Esophagus squamous epithelium (tissue), 4 donors: Measurements from ENCODE around the gene SMYD3.

ENCODE experiments used
- POLR2A ChIP-seq, 4 donors: fragments of 450-650 bp; IDR thresholded peaks; one replicate each; pipeline ENCODE4 v1.6.1; 2017; ENCODE audit warnings: antibody characterized with exemption in 4 of 4, mild to moderate bottlenecking in 4 of 4, moderate library complexity in 3 of 4
- TF ChIP-seq, protein P1 (sequence below), 6 experiments: fragments of 450-650 bp in 4 of 6; fragments of 200-600 bp in 2 of 6; sonication (generic) in 2 of 6; IDR thresholded peaks; one replicate each; pipeline ENCODE4 v1.5.1; 2016 to 2019; ENCODE audit warnings: antibody characterized with exemption in 6 of 6, mild to moderate bottlenecking in 4 of 6, moderate library complexity in 4 of 6

DNA sequence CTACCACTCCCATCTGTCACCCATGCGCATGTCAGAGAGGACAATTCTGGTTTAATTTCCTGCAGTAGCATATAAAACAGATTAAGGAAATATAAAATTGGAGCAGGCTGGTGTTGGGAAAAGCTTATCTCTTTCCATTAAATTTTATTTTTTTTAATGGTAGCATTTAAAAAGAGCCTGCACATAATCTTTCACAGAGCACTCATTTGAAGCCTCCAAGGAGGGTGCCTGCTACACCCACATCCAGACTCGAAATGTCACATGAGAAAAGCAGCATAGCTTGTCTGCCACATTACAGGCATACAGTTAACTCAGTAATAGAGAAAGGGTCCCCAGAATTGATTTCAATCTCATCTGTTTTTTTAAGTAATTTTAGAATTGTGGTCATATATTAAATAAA is 753.3 kb downstream of the SMYD3 start:
- TF ChIP-seq, protein P1, sequence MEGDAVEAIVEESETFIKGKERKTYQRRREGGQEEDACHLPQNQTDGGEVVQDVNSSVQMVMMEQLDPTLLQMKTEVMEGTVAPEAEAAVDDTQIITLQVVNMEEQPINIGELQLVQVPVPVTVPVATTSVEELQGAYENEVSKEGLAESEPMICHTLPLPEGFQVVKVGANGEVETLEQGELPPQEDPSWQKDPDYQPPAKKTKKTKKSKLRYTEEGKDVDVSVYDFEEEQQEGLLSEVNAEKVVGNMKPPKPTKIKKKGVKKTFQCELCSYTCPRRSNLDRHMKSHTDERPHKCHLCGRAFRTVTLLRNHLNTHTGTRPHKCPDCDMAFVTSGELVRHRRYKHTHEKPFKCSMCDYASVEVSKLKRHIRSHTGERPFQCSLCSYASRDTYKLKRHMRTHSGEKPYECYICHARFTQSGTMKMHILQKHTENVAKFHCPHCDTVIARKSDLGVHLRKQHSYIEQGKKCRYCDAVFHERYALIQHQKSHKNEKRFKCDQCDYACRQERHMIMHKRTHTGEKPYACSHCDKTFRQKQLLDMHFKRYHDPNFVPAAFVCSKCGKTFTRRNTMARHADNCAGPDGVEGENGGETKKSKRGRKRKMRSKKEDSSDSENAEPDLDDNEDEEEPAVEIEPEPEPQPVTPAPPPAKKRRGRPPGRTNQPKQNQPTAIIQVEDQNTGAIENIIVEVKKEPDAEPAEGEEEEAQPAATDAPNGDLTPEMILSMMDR (IDR thresholded peaks at IDR 0.05) = no peak
- TF ChIP-seq POLR2A (IDR thresholded peaks at IDR 0.05) = no peak
